Smooth muscle cell of the umbilical artery (primary cell): ENCODE data around the gene FBN2. TPM values are rescaled to one million over a fixed set of nuclear protein-coding genes. Genes with fewer than 3 reads are reported as not detected.

Experiments
- total RNA-seq: library from RNA; depleted of rRNA; stranded (reverse); fragments of >200 nt; gene quantifications from 2 replicates; pipeline ENCODE4 v1.2.3, GENCODE V29; 2014

Gene FBN2
- total RNA-seq = 87.6 and 217 TPM in 2 replicates

GRCh38 chr5:128538000-128538249 lies at the start of gene FBN2:
FBN2 (minus strand) TSS chr5:128538245; CDS start chr5:128537603, 642 bp downstream.

